GM12878 (cell line): ENCODE results near the gene SLC44A3. TPM values are rescaled to one million over a fixed set of nuclear protein-coding genes. Genes with fewer than 3 reads are reported as not detected.

Source experiments
- ATAC-seq: fragments of 200-7000 bp; cut with Tn5 transposase; 3 replicates; pipeline ENCODE4 v1.9.1; 2020; ENCODE audit warnings: mild to moderate bottlenecking, moderate library complexity
- BruUV-seq: library from RNA; stranded (reverse); fragments of 400-500 nt; replicated peaks from 2 replicates; lab custom pipeline; 2021; lab: Mats Ljungman, UMichigan
- CTCF ChIA-PET: fragments of 300-600 bp; sonication (Branson Sonifier 250); formaldehyde crosslinking; extraction: SDS; loops from one replicate; lab custom pipeline; 2021; ENCODE audit warnings: inconsistent platforms; lab: Yijun Ruan, JAX
- POLR2A ChIA-PET: fragments of 350-600 bp; formaldehyde crosslinking; extraction: SDS; loops from one replicate; lab custom pipeline; 2021; ENCODE audit warnings: inconsistent platforms; lab: Charles Lee
- RAD21 ChIA-PET: fragments of 300-600 bp; sonication (Branson Sonifier 250); formaldehyde crosslinking; loops from one replicate; lab custom pipeline; 2023; ENCODE audit warnings: antibody characterized with exemption; ENCODE audit not compliant: unreplicated experiment; lab: Charles Lee
- SMC1A ChIA-PET: fragments of 300-600 bp; sonication (Branson Sonifier 250); formaldehyde crosslinking; loops from one replicate; lab custom pipeline; 2023; ENCODE audit not compliant: unreplicated experiment, uncharacterized antibody; lab: Charles Lee
- DNase-seq: peaks from one replicate; pipeline ENCODE4 v3.0.0-alpha.2; 2011; ENCODE audit warnings: low read depth, low spot score
- FAIRE-seq: peaks from 3 replicates; lab custom pipeline; 2011; peaks lifted over from hg19 to GRCh38; lab: Jason Lieb, UNC
- H2AFZ ChIP-seq: 2 replicates; pipeline ENCODE4 v1.6.0; 2011; ENCODE audit warnings: low read depth, low read length, control low read depth; ENCODE audit not compliant: control insufficient read depth
- H3K27ac ChIP-seq: 2 replicates; pipeline ENCODE4 v1.5.1; 2011; ENCODE audit warnings: control low read depth; ENCODE audit not compliant: control insufficient read depth, insufficient read depth
- H3K27me3 ChIP-seq, 2 experiments: replicated peaks in 1 of 2; 2 replicates each; pipeline versions ENCODE4 v1.6.0 to v1.6.1; 2011; ENCODE audit warnings: low read length in 1 of 2; ENCODE audit not compliant: control insufficient read depth in 2 of 2, insufficient read depth in 2 of 2
- H3K36me3 ChIP-seq, 2 experiments: 2 replicates each; pipeline ENCODE4 v1.5.1; 2011; ENCODE audit warnings: low read length in 1 of 2; ENCODE audit not compliant: control insufficient read depth in 2 of 2, insufficient read depth in 2 of 2
- H3K4me1 ChIP-seq: 2 replicates; pipeline ENCODE4 v1.6.1; 2011; ENCODE audit warnings: mild to moderate bottlenecking, low read length, moderate library complexity, mixed read lengths; ENCODE audit not compliant: control insufficient read depth, insufficient read depth
- H3K4me2 ChIP-seq: 2 replicates; pipeline ENCODE4 v1.6.0; 2011; ENCODE audit warnings: control low read depth; ENCODE audit not compliant: control insufficient read depth, insufficient read depth
- H3K4me3 ChIP-seq: fragments of 200-600 bp; sonication (generic); 2 replicates; pipeline ENCODE4 v1.5.1; 2016
- H3K79me2 ChIP-seq: 2 replicates; pipeline ENCODE4 v1.6.0; 2011; ENCODE audit warnings: low read length; ENCODE audit not compliant: control insufficient read depth, insufficient read depth
- H3K9ac ChIP-seq: 2 replicates; pipeline ENCODE4 v1.8.0; 2011; ENCODE audit warnings: low read length, control low read depth, mixed read lengths; ENCODE audit not compliant: control insufficient read depth, insufficient read depth
- H3K9me3 ChIP-seq: replicated peaks from 3 replicates; pipeline ENCODE4 v1.5.1; 2011; ENCODE audit warnings: mild to moderate bottlenecking, low read length; ENCODE audit not compliant: control insufficient read depth, insufficient read depth
- H4K20me1 ChIP-seq: 2 replicates; pipeline ENCODE4 v1.6.0; 2011; ENCODE audit not compliant: control insufficient read depth, insufficient read depth
- E2F4 ChIP-seq: IDR thresholded peaks from 2 replicates; pipeline ENCODE4 v1.6.1; 2012; ENCODE audit warnings: low read depth, low read length, improper control_type of control experiment
- EP300 ChIP-seq, 2 experiments: fragments of 150-350 bp in 1 of 2; IDR thresholded peaks; 2 replicates each; pipeline ENCODE4 v1.6.1; 2011 to 2012; ENCODE audit warnings: low read depth in 2 of 2, low read length in 2 of 2, borderline replicate concordance in 1 of 2, improper control_type of control experiment in 1 of 2, inconsistent platforms in 1 of 2; ENCODE audit not compliant: control insufficient read depth in 1 of 2
- FOXK2 ChIP-seq: fragments of 450-650 bp; IDR thresholded peaks from 2 replicates; pipeline ENCODE4 v1.6.1; 2017; ENCODE audit warnings: mild to moderate bottlenecking, moderate library complexity
- NBN ChIP-seq: fragments of 450-650 bp; IDR thresholded peaks from 2 replicates; pipeline ENCODE4 v1.6.1; 2016
- PML ChIP-seq: IDR thresholded peaks from 2 replicates; pipeline ENCODE4 v1.6.1; 2012; ENCODE audit warnings: low read length, inconsistent platforms
- POU2F2 ChIP-seq: IDR thresholded peaks from 3 replicates; pipeline ENCODE4 v1.6.1; 2011; ENCODE audit warnings: low read depth, mild to moderate bottlenecking, low read length, borderline replicate concordance
- PRDM15 ChIP-seq: fragments of 450-650 bp; formaldehyde crosslinking; IDR thresholded peaks from 2 replicates; pipeline ENCODE4 v1.4.0; 2020; ENCODE audit warnings: mild to moderate bottlenecking, moderate library complexity
- SMARCA5 ChIP-seq: fragments of 450-650 bp; IDR thresholded peaks from 2 replicates; pipeline ENCODE4 v1.6.1; 2017; ENCODE audit warnings: mild to moderate bottlenecking
- SP1 ChIP-seq: IDR thresholded peaks from one replicate; pipeline ENCODE4 v1.6.1; 2011; ENCODE audit warnings: low read depth, low read length
- ZBTB40 ChIP-seq: fragments of 450-650 bp; IDR thresholded peaks from 2 replicates; pipeline ENCODE4 v1.6.1; 2016; ENCODE audit warnings: mild to moderate bottlenecking, moderate library complexity, borderline replicate concordance
- ZNF217 ChIP-seq: fragments of 450-650 bp; IDR thresholded peaks from 2 replicates; pipeline ENCODE4 v1.6.1; 2017; ENCODE audit warnings: antibody characterized with exemption, mild to moderate bottlenecking
- ZNF24 ChIP-seq: fragments of 450-650 bp; IDR thresholded peaks from 2 replicates; pipeline ENCODE4 v1.6.1; 2017; ENCODE audit warnings: antibody characterized with exemption, mild to moderate bottlenecking
- ZNF274 ChIP-seq: IDR thresholded peaks from one replicate; pipeline ENCODE4 v1.8.0; 2011; ENCODE audit not compliant: insufficient read length, insufficient read depth
- ZZZ3 ChIP-seq: IDR thresholded peaks from 2 replicates; pipeline ENCODE4 v1.6.1; 2011; ENCODE audit warnings: low read depth; ENCODE audit not compliant: control insufficient read depth, insufficient read length
- WGBS: methylation state at CpG from one replicate; pipeline ENCODE4 v1.1.6; 2016; ENCODE audit warnings: low lambda C conversion rate; ENCODE audit not compliant: insufficient replicate concordance, insufficient coverage; ENCODE audit errors: missing lambda C conversion rate; 5-methylcytosine and 5-hydroxymethylcytosine counted together
- in situ Hi-C: fragments of 300-500 bp; cut with MboI; formaldehyde crosslinking; loops from 9 replicates; pipeline ENCODE4 v1.14.3; 2018; ENCODE audit warnings: mixed read lengths
- intact Hi-C: fragments of 100-400 bp; cut with micrococcal nuclease; formaldehyde crosslinking; loops from one replicate; pipeline ENCODE4 v1.14.2; 2022; ENCODE audit not compliant: unreplicated experiment
- polyA plus RNA-seq, 11 experiments: library from polyadenylated mRNA; depleted of rRNA in 4 of 11; unstranded in 6 of 11; stranded (reverse) in 5 of 11; fragments of >200 nt; fragmentation: Nextera tagmentation in 4 of 11; fragmentation: Illumina TruSeq in 1 of 11; extraction: Ambion mirVana in 4 of 11; extraction: Trizol in 1 of 11; gene quantifications; 1 replicate in 1 of 11; 2 replicates in 10 of 11; pipeline versions ENCODE4 v1.2.1 to v1.2.3, GENCODE V29; 2011 to 2016; ENCODE audit warnings: inconsistent platforms in 2 of 11, missing spikeins in 2 of 11, low read depth in 1 of 11
- total RNA-seq, 4 experiments: library from RNA; depleted of rRNA in 3 of 4; stranded (reverse); fragments of >200 nt in 3 of 4; fragmentation: Illumina TruSeq in 1 of 4; extraction: Trizol in 1 of 4; gene quantifications; 2 replicates each; pipeline versions ENCODE4 v1.2.1 to v1.2.3, GENCODE V29; 2013 to 2021

SLC44A3 gene
- total and polyA plus RNA-seq, 10 of the 15 experiments (the other 5 are each of a cell fraction or from before 2014, with no cell fraction given): not detected

- POLR2A ChIA-PET: no interaction called here
- no peak overlapping the region for H3K4me3 ChIP-seq
- CTCF ChIA-PET: interaction anchor here (1.4 to 4.8 kb wide), 2 partner anchors 9 to 179 kb away, joined by 4 to 39 read pairs; no protein-coding TSS in a partner anchor
- ATAC-seq (no peak), FAIRE-seq (no peak), DNase-seq (no peak)
- RAD21 ChIA-PET: interaction anchor here (1.0 kb wide), 1 partner anchor 10 kb away, joined by 5 read pairs; no protein-coding TSS in a partner anchor
- H3K36me3 ChIP-seq: no peaks in the 10 kb centered on the region
- no TSS peak for BruUV-seq
- no peak overlapping the region for H3K4me2 ChIP-seq
- H3K79me2 ChIP-seq: no peaks in the 10 kb centered on the region
- SMC1A ChIA-PET: interaction anchor here (1.5 kb wide), 1 partner anchor 10 kb away, joined by 4 read pairs; no protein-coding TSS in a partner anchor
- H3K9me3 ChIP-seq: no peaks in the 10 kb centered on the region
- in situ Hi-C loops (no loop called here), intact Hi-C loops (no loop called here)
- no peak overlapping the region for H3K27ac ChIP-seq
- no peak overlapping the region for H3K9ac ChIP-seq
- no peak overlapping the region for H2AFZ ChIP-seq
- no peaks in the 10 kb centered on the region; a peak in 1 of 4 replicates for H3K27me3 ChIP-seq
- 33% methylated on average over 3 of the region's 4 CpGs for WGBS
- no peaks in the 10 kb centered on the region for H4K20me1 ChIP-seq
- no peaks in the 10 kb centered on the region for H3K4me1 ChIP-seq
- TF ChIP-seq EP300 (IDR thresholded peaks at IDR 0.05; ENCODE audit: borderline replicate concordance in 1 of 2, control insufficient read depth in 1 of 2, low read depth in 2 of 2, low read length in 2 of 2) (no peak), ZZZ3 (no peak), SP1 (no peak), NBN (no peak), ZBTB40 (no peak), ZNF217 (no peak), PML (no peak), ZNF24 (no peak), FOXK2 (no peak), PRDM15 (CRISPR knock-in tag) (no peak), SMARCA5 (no peak), ZNF274 (no peak), POU2F2 (no peak), E2F4 (no peak)
Observed at GRCh38 chr1:94863919-94864318, 43.8 kb downstream of the SLC44A3 start.
